ENCODE measurements around the gene PDCL2. TPM values are rescaled to one million over a fixed set of nuclear protein-coding genes. Genes with fewer than 3 reads are reported as not detected.

Gene PDCL2
- total RNA-seq, 1 donor from 2014 or later: not detected

- Mint-ChIP-seq H3K4me1 (ENCODE audit: unreplicated experiment) (no peaks in the 10 kb centered on the region), H3K27ac (ENCODE audit: unreplicated experiment) (no peak overlapping the region), H3K36me3 (ENCODE audit: low read depth, unreplicated experiment) (no peaks in the 10 kb centered on the region), H3K9me3 (ENCODE audit: unreplicated experiment) (no peaks in the 10 kb centered on the region), H3K4me3 (ENCODE audit: unreplicated experiment) (no peak overlapping the region), H3K27me3 (ENCODE audit: unreplicated experiment) (peaks cover 4% of the 10 kb centered on the region)
- TF ChIP-seq CTCF (IDR thresholded peaks at IDR 0.05; ENCODE audit: unreplicated experiment): no peak
- no peak for DNase-seq (ENCODE audit: low spot score)
Measured at GRCh38 chr4:55611358-55612059, 19.5 kb upstream of the PDCL2 start.

- no peak for DNase-seq (ENCODE audit: low spot score)
- Mint-ChIP-seq H3K9me3 (ENCODE audit: unreplicated experiment) (no peaks in the 10 kb centered on the region), H3K4me1 (ENCODE audit: unreplicated experiment) (no peaks in the 10 kb centered on the region), H3K4me3 (ENCODE audit: unreplicated experiment) (no peak overlapping the region), H3K27ac (ENCODE audit: unreplicated experiment) (no peak overlapping the region), H3K27me3 (ENCODE audit: unreplicated experiment) (peaks cover 4% of the 10 kb centered on the region), H3K36me3 (ENCODE audit: low read depth, unreplicated experiment) (no peaks in the 10 kb centered on the region)
- TF ChIP-seq CTCF (IDR thresholded peaks at IDR 0.05; ENCODE audit: unreplicated experiment): no peak
Measured at GRCh38 chr4:55610381-55610780, 18.3 kb upstream of the PDCL2 start.

- H3K36me3 Mint-ChIP-seq (ENCODE audit: low read depth, unreplicated experiment): no peaks in the 10 kb centered on the region
- TF ChIP-seq CTCF (IDR thresholded peaks at IDR 0.05; ENCODE audit: unreplicated experiment): no peak
- H3K4me3 Mint-ChIP-seq (ENCODE audit: unreplicated experiment): no peak overlapping the region
- no peak overlapping the region for H3K27ac Mint-ChIP-seq (ENCODE audit: unreplicated experiment)
- no peaks in the 10 kb centered on the region for H3K9me3 Mint-ChIP-seq (ENCODE audit: unreplicated experiment)
- peaks cover 4% of the 10 kb centered on the region for H3K27me3 Mint-ChIP-seq (ENCODE audit: unreplicated experiment)
- no peaks in the 10 kb centered on the region for H3K4me1 Mint-ChIP-seq (ENCODE audit: unreplicated experiment)
- no peak for DNase-seq (ENCODE audit: low spot score)
Measured at GRCh38 chr4:55609393-55609866, 17.4 kb upstream of the PDCL2 start.

GRCh38 chr4:55608591-55608990 is 16.5 kb upstream of the PDCL2 start:
- TF ChIP-seq CTCF (IDR thresholded peaks at IDR 0.05; ENCODE audit: unreplicated experiment): no peak
- H3K4me1 Mint-ChIP-seq (ENCODE audit: unreplicated experiment): no peaks in the 10 kb centered on the region
- no peak overlapping the region for H3K27ac Mint-ChIP-seq (ENCODE audit: unreplicated experiment)
- H3K4me3 Mint-ChIP-seq (ENCODE audit: unreplicated experiment): no peak overlapping the region
- no peak for DNase-seq (ENCODE audit: low spot score)
- no peaks in the 10 kb centered on the region for H3K36me3 Mint-ChIP-seq (ENCODE audit: low read depth, unreplicated experiment)
- H3K27me3 Mint-ChIP-seq (ENCODE audit: unreplicated experiment): peaks cover 4% of the 10 kb centered on the region
- H3K9me3 Mint-ChIP-seq (ENCODE audit: unreplicated experiment): no peaks in the 10 kb centered on the region

GRCh38 chr4:55604996-55605395 is 13.0 kb upstream of the PDCL2 start:
- no peak for TF ChIP-seq CTCF (IDR thresholded peaks at IDR 0.05; ENCODE audit: unreplicated experiment)
- H3K4me3 Mint-ChIP-seq (ENCODE audit: unreplicated experiment): no peak overlapping the region
- H3K27ac Mint-ChIP-seq (ENCODE audit: unreplicated experiment): no peak overlapping the region
- H3K4me1 Mint-ChIP-seq (ENCODE audit: unreplicated experiment): no peaks in the 10 kb centered on the region
- DNase-seq (ENCODE audit: low spot score): no peak
- peaks cover 4% of the 10 kb centered on the region for H3K27me3 Mint-ChIP-seq (ENCODE audit: unreplicated experiment)
- no peaks in the 10 kb centered on the region for H3K9me3 Mint-ChIP-seq (ENCODE audit: unreplicated experiment)
- no peaks in the 10 kb centered on the region for H3K36me3 Mint-ChIP-seq (ENCODE audit: low read depth, unreplicated experiment)
